HG03354 (cell line): Measurements from ENCODE around the gene CAPN8.

Source experiments
- ATAC-seq: cut with Tn5 transposase; IDR thresholded peaks from one replicate; pipeline ENCODE4 v1.9.1; 2021; ENCODE audit warnings: mild to moderate bottlenecking; ENCODE audit not compliant: unreplicated experiment, poor library complexity, severe bottlenecking

The CAPN8 gene

DNA sequence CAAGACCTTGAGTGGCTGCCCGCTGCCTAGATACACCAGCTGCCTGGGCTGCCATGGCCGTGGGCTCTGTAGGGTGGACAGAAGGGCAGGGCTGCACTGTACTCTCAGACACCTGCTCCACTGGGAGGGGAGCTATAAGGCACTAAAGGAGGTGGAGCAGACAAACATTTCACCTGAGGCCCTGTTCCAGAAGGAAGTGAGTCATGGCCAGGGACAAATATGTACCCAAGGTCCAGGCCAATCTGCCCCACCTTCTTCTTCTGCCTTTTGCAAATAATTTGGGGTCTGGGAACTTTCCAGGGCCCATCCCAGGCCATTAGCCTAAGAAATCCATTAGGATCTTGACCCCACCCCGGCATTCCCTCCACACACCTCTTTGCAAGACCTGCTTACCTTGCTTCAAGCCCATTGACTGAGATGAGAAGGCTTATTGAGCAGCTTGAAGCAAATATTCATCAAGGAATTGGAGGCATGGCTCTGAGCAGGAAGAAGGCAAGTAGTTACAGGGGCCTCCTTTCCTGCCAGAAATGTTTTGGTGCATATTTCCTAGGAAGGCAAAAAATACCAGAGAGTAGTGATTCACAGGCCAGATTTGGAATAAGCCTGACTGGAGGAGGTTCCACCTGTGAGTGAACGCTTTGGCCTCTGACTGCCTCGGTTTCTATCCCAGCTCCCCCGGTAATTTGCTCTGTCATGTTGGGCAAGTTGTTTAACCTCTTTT is at the start of gene CAPN8:
Gene CAPN8, minus strand, starts transcription at position 110 of the 721 bp plus-strand sequence. Its CDS starts 55 bp downstream, at position 55.
- ATAC-seq = no peak

DNA sequence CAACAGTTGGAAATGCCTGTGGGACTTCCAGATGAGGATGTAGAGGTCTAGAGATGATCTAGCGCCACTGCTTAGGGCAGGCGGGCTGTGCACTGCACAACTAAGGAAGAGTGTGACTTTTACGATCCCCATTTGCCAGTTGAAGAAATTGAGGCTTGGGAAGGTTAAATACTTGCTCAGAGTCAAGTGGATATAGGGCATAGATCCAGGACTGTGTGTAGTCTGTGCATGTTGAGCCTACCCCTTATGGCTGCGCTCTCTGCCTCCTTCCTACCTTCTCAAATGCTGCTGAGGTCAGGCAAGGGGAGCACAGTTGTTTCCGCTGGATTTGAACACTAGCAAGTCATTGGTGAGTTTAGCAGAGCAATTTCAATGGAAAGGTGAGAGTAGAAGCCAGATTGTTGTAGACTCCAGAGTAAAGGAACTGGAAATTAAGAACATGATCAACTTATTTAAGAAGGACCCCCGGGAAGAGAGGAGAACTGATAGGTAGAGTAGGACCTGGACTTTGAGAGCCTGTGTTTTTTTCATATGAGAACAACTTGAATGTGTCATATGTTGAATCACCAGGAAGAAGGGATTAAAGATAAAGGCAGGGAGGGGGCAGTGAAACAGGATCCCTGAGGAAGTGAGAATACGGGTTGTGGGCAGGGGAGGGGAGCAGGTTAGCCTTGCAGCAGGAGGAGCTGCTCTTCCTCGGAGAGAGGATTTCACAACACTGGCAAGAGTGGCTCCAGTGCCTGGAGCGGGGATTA is 49.5 kb upstream of the CAPN8 start:
- no peak for ATAC-seq

DNA sequence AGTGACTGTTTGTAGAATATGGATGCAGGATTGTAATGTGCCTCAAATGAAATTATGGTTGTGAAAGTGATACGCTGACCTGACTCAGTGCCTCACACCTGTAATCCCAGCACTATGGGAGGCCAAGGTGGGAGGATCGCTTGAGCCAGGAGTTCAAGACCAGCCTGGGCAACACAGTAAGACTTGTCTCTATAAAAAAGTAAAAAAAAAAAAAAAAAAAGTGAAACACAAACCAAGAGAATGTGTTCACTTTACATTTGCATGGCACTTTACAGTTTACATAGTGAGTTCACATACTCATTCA is 48.9 kb upstream of the CAPN8 start:
- ATAC-seq = no peak

DNA sequence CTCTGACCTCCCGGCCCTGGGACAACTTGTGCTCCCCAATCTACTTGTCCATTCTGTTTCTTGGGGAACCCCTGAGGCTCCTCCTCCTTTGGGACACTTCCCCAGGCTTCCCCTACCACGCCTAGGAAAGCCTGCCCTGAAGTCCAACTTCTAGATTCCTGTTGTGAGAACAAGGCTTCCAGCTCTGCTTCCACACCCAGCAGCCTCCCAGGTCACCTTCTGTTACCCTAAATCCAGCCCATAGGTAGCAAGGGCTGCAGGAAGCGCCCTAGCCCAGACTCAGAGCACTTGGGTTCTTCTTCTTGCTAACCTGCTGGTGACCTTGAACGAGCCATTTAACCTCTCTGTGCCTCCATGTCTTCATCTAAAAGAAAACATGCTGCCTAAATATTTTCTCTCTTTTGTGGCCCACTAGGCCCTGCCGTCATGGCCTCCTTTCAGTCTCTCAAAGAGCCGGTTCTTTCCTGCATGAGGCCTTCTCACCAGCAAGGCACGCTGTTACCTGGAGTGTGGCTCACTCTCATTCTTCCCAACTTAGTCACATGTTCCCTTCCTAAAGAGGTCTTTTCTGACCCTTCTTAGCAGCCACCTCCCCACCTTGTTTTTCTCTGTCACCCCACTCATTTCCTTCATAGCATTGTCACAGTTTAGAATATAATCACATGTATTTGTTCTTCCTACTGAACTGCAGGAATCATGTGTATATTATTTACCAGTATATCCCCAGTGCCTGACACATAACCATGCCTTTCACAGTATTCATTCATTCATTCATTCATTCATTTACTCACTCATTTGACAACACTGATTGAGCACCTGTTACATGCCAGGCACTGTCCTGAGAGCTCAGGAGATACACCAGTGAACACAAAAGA is 48.3 kb upstream of the CAPN8 start:
- ATAC-seq = no peak

DNA sequence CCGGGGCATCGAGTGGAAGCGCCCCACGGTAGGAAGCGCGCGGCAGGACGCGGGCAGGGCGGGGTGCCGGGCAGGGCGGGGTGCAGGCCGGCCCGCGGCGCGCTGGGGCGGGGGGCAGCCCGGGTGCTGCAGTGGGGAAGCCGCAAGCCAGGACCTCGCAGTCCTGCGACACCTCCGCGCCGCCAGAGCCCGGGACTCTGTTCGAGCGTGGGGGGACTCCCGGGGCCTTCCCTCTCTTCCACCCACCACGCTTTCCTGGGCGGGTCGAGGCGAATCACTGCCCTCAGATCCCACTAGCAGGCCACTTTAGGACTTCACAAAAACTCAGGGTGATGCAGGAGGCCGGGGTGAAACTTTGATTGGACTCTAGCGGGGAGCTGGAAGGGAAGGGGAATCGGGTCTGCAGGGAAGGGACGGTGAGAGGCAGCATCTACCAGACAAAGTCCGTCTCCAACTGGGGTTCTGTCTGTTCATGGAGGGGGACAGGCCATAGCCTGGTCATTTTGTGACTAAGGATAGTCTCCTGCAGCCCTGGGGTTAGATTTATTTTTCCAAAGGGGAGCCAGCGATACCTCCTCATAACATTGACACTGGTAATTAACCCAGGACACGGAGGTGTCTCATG is 47.5 kb upstream of the CAPN8 start:
- ATAC-seq = peak; percentile 44

DNA sequence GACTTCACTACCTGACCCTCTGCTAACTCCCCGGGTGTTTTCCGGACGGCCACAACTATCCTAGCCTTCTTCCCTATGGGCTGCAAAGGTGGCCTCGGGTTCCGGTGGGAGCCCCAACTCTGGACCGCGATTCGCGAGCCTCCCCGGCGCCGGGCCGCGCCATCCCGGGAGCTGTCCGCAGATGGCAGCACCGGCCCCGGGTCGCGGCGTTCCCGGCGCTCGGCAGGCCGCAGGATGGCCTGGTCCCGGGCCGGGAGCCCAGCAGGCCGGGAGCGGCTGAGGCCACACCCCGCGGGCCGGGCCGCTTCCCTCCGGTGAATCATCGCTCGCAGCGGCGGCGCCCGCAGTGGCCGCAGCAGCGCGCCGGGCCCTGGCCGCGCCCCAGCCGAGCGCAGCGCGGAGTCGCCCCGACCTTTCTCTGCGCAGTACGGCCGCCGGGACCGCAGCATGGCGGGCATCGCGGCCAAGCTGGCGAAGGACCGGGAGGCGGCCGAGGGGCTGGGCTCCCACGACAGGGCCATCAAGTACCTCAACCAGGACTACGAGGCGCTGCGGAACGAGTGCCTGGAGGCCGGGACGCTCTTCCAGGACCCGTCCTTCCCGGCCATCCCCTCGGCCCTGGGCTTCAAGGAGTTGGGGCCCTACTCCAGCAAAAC is 46.8 kb upstream of the CAPN8 start, which contains the start of gene CAPN2:
Gene CAPN2, plus strand, starts transcription at position 346 of the 656 bp plus-strand sequence. Its CDS starts 102 bp downstream, at position 448.
- ATAC-seq = peak; percentile 64

DNA sequence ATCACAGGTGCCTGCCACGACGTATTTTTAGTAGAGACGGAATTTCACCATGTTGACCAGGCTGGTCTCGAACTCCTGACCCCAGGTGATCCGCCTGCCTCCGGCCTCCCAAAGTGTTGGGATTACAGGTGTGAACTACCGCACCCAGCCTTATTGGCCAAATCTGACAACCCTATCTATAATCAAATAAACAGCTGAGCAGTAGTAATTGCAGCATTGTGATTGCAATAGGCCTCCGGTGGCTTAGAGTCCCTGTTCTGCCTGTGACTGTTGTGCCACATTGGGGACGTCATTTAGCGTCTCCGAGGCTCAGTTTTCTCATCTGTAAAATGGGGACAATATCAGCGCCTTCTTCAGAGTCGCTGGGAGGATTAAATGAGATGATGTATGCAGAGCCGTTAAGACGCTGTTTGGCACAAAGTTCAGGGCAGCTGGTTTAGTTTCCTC is 46.3 kb upstream of the CAPN8 start:
- ATAC-seq = no peak

DNA sequence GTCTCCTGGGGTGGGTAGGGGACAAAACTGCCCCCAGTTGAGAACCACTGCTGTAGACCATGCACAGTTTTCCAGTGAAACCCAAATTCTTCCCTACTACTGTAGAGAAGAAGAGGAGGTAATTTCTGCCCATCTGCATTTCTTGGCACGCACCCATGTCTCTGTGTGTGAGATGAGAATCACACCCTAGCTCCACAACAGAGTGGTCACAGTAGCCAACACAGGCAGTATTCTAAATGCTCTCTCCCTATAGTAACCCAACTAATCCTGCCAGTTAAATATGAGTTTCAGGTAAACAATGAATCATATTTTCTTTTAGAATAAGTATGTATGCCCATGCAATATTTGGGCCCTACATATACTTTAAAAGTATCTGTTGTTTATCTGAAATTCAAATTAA is 45.7 kb upstream of the CAPN8 start:
- ATAC-seq = no peak

DNA sequence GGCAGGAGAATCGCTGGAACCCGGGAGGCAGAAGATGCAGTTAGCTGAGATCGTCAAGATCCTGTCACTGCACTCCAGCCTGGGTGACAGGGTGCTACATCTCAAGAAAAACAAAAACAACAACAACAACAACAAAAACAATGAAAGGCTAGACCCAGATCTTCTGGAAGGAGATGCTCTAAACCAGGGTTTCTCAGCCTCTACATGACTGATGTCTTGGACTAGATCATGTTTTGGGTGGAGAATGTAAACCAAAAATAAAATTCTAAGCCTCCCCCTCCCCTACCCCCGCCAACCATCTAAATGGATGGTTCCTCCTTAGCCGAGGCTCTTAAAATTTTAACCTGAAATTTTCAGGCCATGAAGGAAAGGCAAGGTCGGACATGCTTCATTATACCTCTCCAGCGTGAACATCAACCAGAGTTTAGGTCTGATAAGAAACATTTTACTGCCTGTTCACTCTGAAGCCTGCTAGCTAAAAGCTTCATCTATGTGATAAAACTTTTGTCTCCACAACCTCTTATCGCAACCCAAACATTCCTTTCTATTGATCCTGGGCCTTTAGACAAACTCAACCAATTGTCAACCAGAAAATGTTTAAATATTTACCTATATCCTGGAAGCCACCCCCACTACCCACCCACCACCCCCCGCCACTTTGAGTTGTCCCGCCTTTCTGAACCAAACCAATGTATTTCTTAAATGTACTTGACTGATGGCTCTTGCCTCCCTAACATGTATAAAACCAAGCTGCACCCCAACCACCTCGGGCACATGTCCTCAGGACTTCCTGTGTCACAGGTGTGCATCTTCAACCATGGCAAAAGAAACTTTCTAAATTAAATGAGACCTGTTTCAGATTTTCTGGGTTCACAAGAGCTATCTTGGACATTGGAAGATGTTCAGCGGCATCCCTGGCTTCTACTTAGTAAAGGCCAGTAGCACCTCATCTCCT is 45.0 kb upstream of the CAPN8 start:
- no peak for ATAC-seq

DNA sequence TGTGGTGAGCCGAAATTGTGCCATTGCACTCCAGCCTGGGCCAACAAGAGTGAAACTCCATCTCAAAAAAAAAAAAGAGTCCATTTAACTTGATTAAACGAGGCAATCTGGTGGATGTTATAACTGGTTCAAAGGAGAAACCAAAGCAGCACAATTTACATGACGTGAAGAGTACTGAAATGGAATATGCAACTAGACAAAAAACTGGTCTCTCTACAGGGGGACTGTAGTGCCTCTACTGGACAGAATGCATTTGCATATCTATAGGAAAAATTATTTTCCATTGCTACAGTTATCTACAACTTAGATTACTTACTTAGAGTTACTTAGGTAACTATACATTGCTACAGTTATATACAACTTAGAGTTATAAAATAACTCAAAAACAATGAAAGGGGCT is 44.1 kb upstream of the CAPN8 start:
- ATAC-seq = no peak

DNA sequence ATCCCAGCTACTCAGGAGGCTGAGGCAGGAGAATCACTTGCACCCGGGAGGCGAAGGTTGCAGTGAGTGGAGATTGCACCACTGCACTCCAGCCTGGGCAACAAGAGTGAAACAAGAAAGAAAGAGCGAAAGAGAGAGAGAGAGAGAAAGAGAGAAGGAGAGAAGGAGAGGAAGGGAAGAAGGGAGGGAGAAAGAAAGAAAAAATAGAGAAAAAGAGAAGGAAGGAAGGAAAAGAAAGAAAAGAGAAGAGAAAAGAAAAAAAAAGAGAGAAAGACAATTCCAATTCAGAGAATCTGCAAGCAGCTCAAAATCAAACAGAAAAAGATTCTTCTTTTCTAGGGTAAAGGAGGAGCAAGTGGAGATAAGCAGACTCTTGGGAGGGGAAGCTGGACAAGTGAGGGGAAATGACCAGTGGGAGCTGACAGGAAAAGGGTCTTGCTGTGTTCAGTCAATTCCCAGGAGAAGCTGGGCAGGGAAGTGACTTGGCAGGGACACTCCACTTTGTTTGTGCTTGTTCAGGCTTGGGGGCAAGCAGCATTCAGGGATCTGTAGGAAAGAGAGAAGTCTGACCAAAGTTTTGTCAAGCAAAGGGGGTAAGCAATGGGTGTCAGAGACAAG is 43.3 kb upstream of the CAPN8 start:
- ATAC-seq = no peak

DNA sequence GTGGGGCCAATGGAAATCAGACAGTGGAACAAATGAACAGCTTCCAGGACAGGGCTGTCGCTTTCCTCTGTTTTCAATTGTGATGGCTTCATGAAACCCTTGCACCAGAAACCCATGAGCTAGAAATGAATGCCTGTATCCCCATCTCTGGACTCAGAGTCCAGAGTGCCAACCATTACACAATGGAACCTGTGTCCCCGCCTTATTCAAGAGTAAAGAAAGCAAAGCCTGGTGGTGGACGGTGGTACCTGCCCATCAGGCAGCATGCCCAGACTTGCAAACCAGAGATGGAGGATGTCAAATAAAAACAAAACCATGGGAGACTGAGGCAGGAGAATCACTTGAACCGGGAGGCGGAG is 42.5 kb upstream of the CAPN8 start:
- ATAC-seq = no peak

DNA sequence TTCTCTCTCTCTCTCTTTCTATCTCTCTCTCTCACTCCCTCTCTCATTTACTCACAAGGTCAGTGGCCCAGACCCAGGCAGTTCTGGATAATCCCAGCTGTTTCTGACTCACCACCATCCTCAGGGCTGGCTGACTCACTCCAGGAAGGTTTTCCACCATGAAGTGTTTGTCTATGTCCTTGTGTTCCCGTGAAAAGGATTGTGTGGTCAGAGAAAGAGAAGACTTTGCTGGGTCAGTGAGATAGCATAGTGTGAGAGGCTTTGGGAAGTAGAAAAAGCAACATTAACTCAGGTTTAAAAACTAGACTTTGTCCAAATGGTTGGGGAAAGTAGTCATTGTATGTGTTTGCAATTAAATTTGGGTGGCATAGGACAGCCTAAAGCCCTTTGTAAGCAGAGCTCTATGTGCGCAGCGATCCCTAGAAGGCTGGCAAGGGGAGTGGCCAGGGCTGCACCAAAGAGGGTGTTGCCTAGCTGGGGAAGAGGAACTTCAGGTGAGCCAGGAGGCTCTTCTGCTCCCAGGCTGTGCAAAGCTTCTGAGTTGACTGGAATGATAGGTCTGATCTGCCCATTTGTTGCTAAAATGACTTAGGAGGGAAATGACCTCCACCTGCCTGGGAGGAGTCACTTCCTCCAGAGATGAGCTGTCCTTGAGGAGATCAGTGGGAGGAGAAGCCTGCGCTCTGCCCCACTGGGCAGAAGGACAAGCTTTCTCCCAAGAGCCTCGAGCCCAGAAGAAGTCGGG is 41.9 kb upstream of the CAPN8 start:
- ATAC-seq = no peak

DNA sequence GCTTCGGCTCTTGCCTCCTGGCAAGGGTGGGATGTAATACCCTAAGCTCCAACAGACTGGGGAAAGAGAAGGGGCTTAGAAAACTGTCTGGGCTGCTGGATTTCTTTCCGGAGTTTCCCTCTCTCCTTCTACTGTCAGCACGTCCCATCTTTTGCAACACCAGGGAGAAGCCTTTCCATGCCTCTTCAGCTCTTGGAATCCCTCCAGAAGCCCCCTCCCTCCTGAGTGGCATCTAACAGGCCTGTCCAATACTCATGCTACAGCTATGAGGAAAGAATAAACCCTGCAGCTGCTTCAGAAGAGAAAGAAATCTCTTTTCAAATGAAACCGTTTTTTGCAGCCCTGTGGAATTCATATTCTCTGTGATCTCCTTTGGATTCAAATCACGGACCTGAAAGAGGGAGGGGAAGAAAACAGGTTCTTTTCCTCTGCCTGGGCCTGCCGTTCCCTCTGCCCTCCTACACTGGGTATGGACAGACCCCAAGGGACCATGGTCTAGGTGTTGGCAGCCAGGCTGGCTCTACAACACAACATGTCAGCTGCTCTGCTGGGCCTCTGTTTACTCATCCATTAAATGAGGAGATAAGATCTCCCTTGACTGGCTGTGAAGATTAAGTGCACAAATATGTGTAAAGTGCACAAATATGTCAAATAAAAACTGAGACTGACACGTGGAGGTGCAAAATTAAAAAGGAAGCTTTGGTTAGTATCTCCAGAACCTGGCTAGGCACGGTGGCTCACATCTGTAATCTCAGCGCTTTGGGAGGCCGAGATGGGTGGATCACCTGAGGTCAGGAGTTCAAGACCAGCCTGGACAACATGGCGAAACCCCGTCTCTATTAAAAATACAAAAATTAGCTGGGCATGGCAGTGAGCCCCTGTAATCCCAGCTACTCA is 40.8 kb upstream of the CAPN8 start:
- ATAC-seq = no peak

DNA sequence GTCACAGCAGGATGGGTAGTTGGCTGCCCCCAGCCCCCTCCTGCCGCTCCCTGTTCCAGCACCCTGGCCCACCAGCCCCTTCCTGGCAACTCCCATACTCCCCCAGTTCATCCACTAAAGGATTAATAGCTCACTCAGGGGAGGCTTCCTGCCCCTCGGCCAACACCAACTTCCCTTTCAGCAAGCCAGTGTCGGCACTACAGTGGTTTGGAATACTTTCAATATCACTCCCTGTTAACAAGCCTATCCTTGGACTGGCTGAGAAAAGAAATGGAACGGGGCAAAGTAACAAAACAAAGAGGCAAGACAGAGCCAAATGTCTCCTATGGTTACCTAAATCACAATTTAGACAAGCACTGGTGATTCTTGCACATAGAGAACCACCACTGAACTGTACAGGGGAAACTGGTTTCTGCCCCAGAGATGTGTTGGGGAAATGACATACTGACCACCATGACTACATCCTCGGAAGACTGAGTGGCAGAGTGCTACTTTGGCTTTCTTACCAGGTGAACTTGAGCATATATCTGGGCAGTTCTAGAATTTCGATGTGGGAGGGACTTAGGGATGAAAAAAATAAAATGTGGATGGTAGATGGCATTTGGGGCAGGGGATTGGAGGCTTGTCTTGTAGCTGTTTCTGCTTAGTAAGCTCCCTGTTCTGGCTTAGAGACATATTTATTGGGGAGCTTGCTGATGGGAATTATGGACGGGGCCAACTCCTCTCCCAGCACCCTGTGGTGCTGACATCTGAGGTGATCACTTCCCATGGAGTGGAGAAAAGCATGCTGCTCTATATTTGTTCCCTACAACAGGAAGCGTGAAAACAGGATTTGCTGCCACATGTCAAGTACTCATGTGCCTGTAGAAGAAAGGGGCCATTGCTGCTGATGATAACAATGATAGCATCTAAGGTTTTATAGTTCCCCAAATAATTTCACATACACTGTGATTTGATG is 39.7 kb upstream of the CAPN8 start:
- peak; percentile 60 for ATAC-seq
